Epithelial cell of prostate (primary cell): ENCODE measurements around the gene LPXN.
"Not testable (repeated sequence)": the region's sequence is repeated elsewhere in the genome, so short reads cannot be mapped to it uniquely, and the experiment has no call there.

ENCODE experiments used
- DNase-seq: peaks from one replicate; pipeline ENCODE4 v3.0.0-alpha.2; 2011; ENCODE audit warnings: low read depth, low spot score
- H3K27ac ChIP-seq: fragments of 450-650 bp; 2 replicates; pipeline ENCODE4 v1.5.1; 2017; ENCODE audit warnings: mild to moderate bottlenecking

The LPXN gene

DNA sequence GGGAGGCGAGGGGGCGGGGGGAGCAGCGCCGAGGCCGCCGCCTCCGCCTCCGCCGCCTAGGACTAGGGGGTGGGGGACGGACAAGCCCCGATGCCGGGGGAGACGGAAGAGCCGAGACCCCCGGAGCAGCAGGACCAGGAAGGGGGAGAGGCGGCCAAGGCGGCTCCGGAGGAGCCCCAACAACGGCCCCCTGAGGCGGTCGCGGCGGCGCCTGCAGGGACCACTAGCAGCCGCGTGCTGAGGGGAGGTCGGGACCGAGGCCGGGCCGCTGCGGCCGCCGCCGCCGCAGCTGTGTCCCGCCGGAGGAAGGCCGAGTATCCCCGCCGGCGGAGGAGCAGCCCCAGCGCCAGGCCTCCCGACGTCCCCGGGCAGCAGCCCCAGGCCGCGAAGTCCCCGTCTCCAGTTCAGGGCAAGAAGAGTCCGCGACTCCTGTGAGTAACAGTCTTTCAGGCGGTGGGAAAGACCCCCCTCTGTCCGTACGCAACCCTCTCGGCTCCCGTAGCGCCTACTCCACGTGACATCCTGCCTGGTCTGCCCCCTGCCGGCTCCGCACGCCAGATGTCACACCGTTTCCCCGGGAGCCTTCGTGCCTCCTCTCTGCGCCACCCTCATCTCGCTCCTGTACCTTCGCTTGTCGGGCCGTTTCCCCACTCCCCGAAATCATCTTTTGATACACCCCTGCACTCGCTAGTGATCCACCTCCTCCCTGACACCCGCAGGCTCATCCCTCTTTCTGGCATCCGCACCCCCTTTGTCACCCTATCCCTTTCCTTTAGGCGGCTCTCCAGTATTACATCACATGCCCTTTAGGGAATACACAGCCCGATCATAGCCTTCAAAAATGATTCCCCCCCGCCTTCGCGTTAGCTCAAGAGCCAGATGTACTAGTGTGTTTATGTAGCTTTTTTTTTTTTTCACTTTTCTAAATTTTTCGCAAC, 3.8 kb upstream of the LPXN start:
- peak overlapping the region; percentile 100 for H3K27ac ChIP-seq
- peak; percentile 64 for DNase-seq

DNA sequence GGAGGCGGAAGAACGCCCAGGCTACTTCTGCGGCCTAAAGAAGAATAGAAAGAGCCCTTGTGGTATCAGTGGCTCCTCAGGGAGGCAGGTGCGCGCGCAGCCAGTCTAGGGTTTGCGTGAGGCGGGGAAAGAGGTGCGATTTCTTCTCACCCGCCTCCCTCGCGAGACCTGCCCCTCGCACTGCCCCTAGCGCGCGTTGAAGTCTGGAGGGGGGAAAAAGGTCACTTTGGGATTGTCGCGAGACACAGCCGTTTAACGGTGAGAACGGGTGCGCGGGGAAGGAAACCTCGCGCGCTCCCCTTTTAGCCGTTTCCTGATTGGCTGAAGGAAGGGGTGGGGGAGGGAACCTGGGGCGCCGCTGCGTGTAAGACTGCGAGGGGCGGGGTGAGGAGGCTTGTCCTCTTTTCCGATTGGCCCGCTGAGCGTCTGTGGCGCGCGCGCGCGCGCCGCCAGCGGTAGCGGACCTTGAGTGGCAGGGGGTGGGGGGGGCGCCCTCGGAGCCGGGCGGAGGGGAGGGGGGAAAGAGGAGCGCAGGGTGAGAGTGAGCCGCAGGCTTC, 3.1 kb upstream of the LPXN start, which contains the start of gene ZFP91:
ZFP91 (plus strand) TSS at position 429 of the 557 bp plus-strand sequence. CDS start 219 bp downstream, outside the sequence.
- H3K27ac ChIP-seq: peak within 1 kb of the TSS; percentile 100
- peak; percentile 89 for DNase-seq

DNA sequence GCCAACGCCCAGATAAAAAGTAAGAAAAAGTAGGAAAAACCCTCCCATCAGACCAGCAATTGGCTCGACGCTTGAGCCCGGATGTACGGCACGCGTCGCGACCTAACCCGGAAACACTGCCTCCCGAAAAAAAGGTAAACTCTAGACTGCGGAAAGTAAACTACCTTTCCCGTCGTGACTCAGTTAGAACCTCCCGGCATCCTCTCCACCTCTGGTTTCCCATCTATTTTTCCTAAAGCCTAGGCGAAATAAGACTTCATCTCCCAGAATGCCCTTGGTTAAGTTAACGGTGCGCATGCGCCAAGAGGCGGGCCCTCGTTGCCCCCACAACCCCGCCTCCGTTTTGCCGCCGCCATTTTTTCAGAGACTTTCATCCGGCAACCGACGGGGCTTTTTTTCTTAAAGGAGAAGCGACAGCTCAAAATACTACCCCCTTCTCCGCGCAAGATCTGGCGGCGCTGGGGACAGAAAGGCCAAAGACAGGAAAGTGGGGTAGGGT, 2.5 kb upstream of the LPXN start:
- peak; percentile 97 for DNase-seq
- peak overlapping the region; percentile 100 for H3K27ac ChIP-seq

GRCh38 chr11:58577555-58578135, 2.0 kb upstream of the LPXN start:
- peak; percentile 52 for DNase-seq
- peak overlapping the region; percentile 100 for H3K27ac ChIP-seq

- peak overlapping the region; percentile 100 for H3K27ac ChIP-seq
- no peak for DNase-seq
These were observed 1.3 kb upstream of the LPXN start for GRCh38 chr11:58576887-58577471.

- H3K27ac ChIP-seq: peak overlapping the region; percentile 100
- no peak for DNase-seq
These were observed 775 bp downstream of the LPXN start for GRCh38 chr11:58574881-58575280.

DNA sequence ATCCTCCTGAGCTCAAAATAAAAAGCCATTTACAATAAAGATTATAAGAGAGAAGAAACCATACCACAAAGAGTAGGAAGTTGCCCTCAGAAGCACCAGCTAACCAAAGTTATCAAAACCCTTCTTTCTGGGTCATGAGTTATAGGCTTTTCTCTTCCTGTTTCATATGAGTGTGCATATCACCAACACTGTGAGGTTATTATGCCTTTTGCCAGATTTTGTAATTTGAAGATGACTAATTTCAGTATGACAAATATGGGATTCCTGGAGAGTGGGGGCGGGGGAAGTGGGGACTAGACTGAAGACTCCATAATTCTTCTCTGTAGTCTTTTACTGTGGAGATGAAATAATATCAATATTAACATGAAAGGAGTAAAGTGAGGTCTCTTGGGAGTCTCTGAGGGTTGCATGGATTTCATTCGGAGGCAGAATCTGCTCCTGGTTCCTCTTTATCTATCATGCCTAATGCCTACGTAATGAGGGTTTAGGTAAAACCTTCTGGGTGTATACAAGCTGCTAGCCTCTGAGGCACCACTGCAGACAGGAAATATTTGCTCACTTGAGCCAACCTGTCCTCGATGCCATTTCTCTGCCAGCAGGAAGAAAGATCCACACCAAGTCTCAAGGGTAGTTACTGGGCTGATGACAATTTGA, 2.1 kb downstream of the LPXN start:
- no peak for DNase-seq
- peak overlapping the region; percentile 100 for H3K27ac ChIP-seq

- peak overlapping the region; percentile 100 for H3K27ac ChIP-seq
- not testable (repeated sequence) for DNase-seq
These were observed 2.8 kb downstream of the LPXN start for GRCh38 chr11:58572906-58573305.

- DNase-seq: no peak
- H3K27ac ChIP-seq: no peak overlapping the region
These were observed 7.7 kb downstream of the LPXN start for GRCh38 chr11:58567889-58568512.

DNA sequence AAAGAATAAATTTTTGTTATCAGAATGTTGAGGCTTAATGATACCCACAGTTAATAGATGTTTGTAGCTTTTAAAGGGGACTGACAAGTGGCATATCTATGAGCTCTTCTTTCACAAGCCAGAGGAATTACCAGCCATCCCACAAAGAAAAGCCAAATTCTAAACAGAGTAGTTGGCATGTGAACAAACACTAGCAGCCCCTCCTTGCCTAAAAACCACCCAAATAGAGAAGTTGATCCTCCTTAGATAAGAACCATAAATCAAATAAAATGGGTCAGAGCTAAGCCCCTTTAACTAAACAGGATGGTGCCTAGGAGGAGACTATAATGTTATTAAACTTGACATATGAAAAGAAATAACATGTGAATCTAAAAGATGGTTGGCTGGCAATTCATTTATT, 11.4 kb downstream of the LPXN start:
- H3K27ac ChIP-seq: no peak overlapping the region
- no peak for DNase-seq

DNA sequence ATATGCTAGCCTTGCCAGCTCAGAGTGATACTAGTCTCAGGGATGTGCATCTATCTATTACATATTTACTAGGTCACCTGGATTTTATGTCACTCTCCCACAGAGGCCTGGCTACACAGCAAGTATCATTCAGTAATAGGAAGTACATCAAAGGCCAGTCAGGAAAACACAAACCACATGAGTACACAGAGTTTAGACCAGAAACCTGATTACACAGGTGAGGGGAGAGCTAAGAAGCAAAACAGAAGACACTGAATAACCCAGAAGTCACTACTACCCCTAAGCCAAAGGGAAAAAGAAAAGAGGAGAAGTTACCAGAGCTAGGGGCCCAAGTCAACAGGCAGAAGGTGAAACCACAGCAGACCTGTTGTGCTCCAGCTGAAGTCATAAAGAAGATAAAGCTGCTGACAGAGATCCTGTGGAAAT, 13.3 kb downstream of the LPXN start:
- no peak overlapping the region for H3K27ac ChIP-seq
- DNase-seq: no peak

DNA sequence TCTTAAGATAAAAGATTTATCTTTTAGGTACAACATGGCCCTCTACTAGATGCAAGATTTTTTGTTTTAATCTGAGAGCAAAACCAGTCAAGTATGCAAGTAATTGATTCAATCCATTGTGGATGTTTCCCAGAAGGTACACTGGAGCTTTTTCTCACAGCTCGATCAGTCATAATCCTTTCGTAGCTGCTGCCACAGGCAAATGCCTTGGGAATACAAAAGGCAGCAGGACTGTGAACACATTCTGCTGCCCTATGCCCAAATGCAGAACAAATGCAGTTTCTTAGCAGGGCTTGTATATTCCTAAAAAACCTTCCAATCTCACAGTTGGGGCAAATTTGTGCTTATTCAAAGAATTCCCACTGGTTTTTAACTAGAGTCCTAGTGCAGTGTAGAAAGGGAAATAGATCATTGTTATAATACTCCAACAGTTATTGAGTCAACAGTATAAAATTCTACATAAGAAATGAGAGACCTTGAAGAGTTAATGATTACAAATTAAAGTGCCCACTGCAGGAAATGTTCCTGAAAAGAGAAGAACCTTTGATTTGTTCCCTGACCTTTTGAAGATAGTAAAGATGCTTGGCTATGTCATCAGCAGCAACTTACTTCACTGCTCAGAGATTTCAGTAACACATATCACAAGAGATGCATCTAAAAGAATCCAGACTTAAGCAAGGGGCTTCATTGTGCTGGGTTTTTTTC, 14.1 kb downstream of the LPXN start:
- no peak overlapping the region for H3K27ac ChIP-seq
- DNase-seq: no peak

DNA sequence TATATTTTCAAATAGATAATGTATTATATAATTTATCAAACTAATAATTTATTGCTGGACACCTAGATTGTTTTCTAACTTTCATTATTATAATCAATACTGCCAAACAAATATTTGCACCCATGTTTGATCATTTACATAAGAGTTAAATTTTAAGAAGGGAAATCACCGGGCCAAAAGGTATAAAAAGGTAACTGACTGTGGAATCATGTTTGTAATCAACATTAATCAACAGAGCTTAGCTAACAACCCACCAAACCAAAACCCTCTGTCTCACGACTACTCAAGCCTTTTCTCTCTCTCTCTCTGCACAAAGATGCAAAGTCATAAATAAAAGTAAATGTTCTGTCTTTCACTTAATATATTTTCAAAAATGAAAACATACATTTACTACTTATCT, 14.8 kb downstream of the LPXN start:
- no peak overlapping the region for H3K27ac ChIP-seq
- no peak for DNase-seq

DNA sequence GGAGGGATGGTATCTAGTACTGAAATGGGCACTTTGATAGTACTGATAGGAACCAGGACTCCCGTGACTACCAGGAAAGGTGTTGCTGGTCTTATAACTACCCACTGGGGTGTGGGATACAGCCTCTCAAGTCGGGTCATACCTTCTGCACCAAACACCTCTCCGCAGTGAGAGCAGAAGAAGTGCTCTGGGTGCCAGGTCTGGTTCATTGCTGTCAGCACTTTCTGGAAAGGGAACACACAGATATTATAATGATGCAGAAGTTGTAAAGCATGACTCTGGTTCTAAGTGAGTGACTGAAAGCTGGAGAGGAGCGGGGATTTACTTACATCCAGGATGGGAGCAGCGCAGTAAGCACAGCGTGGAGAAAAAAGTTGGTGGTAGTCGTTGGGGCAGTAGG, 26.0 kb downstream of the LPXN start:
- no peak for DNase-seq

GRCh38 chr11:58546841-58547240, 28.8 kb downstream of the LPXN start:
- no peak for DNase-seq
- no peak overlapping the region for H3K27ac ChIP-seq

More for the DNA sequence above, 26.0 kb downstream of the LPXN start:
- no peak overlapping the region for H3K27ac ChIP-seq

GRCh38 chr11:58531865-58532341, 43.8 kb downstream of the LPXN start:
- H3K27ac ChIP-seq: no peak overlapping the region
- no peak for DNase-seq

DNA sequence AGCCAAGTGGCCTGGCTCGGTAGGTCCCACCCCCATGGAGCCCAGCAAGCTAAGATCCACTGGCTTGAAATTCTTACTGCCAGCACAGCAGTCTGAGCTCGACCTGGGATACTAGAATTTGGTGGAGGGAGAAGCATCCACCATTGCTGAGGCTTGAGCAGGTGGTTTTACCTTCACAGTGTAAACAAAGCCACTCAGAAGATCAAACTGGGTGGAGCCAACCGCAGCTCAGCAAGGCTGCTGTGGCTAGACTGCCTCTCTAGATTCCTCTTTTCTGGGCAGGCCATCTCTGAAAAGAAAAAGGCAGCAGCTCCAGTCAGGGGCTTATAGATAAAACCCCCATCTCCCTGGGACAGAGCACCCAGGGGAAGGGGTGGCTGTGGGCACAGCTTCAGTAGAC, 45.4 kb downstream of the LPXN start:
- no peak for DNase-seq
- no peak overlapping the region for H3K27ac ChIP-seq

DNA sequence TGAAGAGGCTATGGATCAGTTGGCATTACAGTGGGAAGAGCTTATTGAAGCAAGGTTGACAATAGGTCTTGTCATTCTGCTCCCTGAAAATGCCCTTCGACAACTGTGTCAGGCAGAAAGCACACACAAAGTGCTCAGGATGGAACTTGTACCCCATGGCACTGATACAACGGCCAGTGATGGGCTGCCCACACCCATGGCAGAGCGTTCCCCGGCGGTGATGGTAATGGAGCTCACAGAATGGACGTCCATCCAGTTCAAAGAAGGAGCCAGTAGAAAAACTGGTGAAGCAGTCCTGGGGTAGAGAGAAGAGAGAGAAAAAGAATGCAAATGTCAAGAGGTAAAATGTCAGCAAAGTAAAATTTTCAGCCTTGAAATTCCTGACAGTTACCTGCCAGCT, 48.2 kb downstream of the LPXN start:
- H3K27ac ChIP-seq: no peak overlapping the region
- no peak for DNase-seq

DNA sequence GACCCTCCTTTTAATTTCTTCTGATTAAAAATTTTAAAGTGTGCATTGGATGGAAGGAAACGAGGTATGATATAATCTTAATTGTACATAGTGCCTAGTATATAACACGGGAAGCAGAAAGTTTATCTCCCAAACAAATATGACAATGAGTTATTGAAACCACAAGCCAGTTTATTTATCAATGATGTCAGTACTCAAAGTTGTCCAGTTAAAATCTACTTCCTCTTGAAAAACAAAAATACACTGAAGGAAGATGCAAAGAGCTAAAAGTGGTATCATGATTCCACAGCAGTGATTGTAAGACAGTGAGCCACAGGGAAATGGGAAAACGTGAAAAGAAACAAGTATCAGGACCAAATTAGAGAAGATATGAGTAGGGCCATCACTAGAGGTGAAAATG, 48.9 kb downstream of the LPXN start:
- no peak overlapping the region for H3K27ac ChIP-seq
- DNase-seq: no peak
